ENCODE measurements around the gene IGSF3.

Gene IGSF3

DNA sequence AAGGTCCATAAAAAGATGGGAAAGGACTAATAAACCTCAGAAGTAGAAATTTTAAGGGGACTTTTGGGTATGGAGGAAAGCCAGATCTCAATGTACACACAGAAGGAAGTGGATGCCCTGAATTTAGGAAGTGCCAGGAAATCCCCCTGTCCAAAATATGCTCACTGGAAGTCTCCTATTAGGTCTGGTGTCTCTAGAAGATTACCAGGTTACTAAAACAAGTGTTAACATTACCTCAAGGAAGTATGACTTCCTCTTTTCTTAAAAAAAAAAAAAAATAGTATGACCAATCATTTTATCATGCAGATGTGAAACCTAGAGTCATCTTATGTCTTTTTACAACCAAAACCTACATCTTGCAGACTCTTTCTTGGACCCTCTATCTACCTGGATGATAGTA, 127.4 kb downstream of the IGSF3 start:
- no peak overlapping the region for H3K9ac ChIP-seq (ENCODE audit: low read length)
- no peak overlapping the region for H3K4me3 ChIP-seq (ENCODE audit: low read length)
- H3K4me1 ChIP-seq (ENCODE audit: control insufficient read depth, insufficient read depth, low read length), result peaks cover 18% of the 10 kb centered on the region
- H3K9me3 ChIP-seq (ENCODE audit: control insufficient read depth, low read length), result no peaks in the 10 kb centered on the region
- H3K36me3 ChIP-seq (ENCODE audit: control insufficient read depth, insufficient read depth, low read length), result no peaks in the 10 kb centered on the region
- no peaks in the 10 kb centered on the region for H3K27me3 ChIP-seq (ENCODE audit: control insufficient read depth, insufficient read depth, low read length)

- Histone ChIP-seq H3K4me3 (ENCODE audit: low read length) (no peak overlapping the region), H3K9ac (ENCODE audit: low read length) (no peak overlapping the region), H3K9me3 (ENCODE audit: control insufficient read depth, low read length) (no peaks in the 10 kb centered on the region), H3K27me3 (ENCODE audit: control insufficient read depth, insufficient read depth, low read length) (no peaks in the 10 kb centered on the region), H3K4me1 (ENCODE audit: control insufficient read depth, insufficient read depth, low read length) (peaks cover 18% of the 10 kb centered on the region), H3K36me3 (ENCODE audit: control insufficient read depth, insufficient read depth, low read length) (no peaks in the 10 kb centered on the region)
Measured at GRCh38 chr1:116538544-116538943, 129.0 kb downstream of the IGSF3 start.

DNA sequence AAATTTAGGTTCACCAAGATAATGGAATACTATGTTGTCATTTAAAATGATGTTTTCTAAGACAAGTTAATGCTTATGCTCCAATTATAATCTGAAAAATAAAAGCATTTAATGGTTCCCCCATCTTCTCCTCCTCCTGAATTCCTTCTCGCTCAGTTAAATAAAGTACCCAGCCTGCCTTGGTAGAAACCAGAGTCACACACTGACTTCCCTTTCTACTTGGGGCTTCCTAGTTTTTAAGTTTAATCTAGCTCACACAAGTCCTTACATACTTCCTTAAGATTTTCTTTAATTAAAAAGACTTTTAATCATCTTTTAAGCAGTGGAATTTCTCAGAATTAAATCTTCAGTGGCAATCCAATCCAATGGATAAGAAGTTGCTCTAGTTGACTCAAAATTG, 129.6 kb downstream of the IGSF3 start:
- Histone ChIP-seq H3K36me3 (ENCODE audit: control insufficient read depth, insufficient read depth, low read length) (no peaks in the 10 kb centered on the region), H3K9ac (ENCODE audit: low read length) (no peak overlapping the region), H3K27me3 (ENCODE audit: control insufficient read depth, insufficient read depth, low read length) (no peaks in the 10 kb centered on the region), H3K4me1 (ENCODE audit: control insufficient read depth, insufficient read depth, low read length) (peaks cover 18% of the 10 kb centered on the region), H3K9me3 (ENCODE audit: control insufficient read depth, low read length) (no peaks in the 10 kb centered on the region), H3K4me3 (ENCODE audit: low read length) (no peak overlapping the region)

DNA sequence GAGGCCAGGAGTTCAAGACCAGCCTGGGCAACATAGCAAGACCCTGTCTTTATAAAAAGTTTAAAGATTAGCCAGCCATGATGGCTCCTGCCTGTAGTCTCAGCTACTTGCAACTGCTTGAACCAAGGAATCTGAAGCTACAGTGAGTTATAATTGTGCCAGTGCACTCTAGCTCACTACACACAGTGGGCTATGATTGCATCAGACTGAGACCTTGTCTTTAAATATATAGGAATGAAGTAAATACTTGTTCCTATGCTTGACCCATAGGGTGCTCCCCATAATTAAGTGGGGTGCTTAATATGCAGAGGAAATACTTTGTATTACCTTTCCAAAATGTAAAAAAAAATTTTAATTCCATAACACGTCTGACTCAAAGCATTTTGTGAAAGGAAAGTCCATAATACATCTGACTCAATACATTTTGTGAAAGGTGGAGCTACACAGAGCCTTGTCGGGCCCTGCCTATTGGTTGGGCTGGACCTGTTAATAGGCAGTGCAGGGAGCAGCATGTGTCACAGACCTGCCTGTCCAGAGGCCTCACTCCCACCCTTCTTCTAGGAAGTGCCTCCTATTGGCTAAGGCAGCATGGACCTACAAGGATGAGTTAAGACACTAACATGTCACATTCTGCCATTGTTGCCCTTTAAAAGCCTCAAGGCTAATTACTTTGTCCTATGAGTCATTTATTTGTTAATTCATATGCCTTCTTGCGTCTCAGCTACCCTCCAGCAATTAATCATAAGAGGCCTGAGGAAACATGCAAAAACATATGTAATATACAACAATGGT, 130.3 kb downstream of the IGSF3 start:
- H3K9me3 ChIP-seq (ENCODE audit: control insufficient read depth, low read length), result no peaks in the 10 kb centered on the region
- peaks cover 18% of the 10 kb centered on the region for H3K4me1 ChIP-seq (ENCODE audit: control insufficient read depth, insufficient read depth, low read length)
- no peaks in the 10 kb centered on the region for H3K36me3 ChIP-seq (ENCODE audit: control insufficient read depth, insufficient read depth, low read length)
- no peak overlapping the region for H3K4me3 ChIP-seq (ENCODE audit: low read length)
- no peak overlapping the region for H3K9ac ChIP-seq (ENCODE audit: low read length)
- H3K27me3 ChIP-seq (ENCODE audit: control insufficient read depth, insufficient read depth, low read length), result no peaks in the 10 kb centered on the region

DNA sequence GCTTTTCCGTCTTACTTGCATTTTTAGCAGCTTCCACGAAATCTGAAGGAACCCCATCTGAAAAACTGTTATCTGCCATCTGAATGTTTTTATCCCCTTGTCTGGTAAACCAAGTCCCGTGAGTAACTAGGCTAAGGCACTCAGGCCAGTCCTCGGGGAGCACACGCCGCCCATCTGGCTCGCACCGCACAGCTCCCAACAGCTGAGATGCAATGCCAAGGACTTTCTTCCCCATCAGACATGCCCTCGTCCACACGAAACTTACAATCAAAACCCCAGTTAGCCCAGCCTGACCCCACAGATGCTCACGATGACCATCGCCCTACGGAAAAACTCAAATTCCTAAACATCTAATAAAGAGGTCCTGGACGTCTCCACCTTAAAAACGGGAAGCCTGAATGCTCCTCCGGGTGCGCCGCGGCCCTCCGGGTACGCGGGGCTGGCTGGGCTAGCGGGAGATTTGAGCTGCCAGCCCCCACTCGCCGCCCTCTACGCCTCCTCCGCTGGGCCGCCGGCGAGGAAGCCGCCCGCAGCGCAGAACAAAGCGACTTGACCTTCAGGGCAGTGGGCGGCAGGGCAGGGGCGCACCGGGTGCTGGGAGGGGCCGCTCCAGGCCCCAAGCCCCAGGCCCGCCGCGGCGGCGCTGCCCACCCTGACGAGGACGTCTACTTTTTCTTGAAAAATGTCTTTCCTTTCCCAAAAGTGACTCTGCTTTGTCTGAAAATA, 133.4 kb downstream of the IGSF3 start:
- H3K4me3 ChIP-seq (ENCODE audit: low read length), result no peak overlapping the region
- H3K36me3 ChIP-seq (ENCODE audit: control insufficient read depth, insufficient read depth, low read length), result no peaks in the 10 kb centered on the region
- H3K27me3 ChIP-seq (ENCODE audit: control insufficient read depth, insufficient read depth, low read length), result no peaks in the 10 kb centered on the region
- H3K9me3 ChIP-seq (ENCODE audit: control insufficient read depth, low read length), result no peaks in the 10 kb centered on the region
- peaks cover 18% of the 10 kb centered on the region for H3K4me1 ChIP-seq (ENCODE audit: control insufficient read depth, insufficient read depth, low read length)
- no peak overlapping the region for H3K9ac ChIP-seq (ENCODE audit: low read length)

DNA sequence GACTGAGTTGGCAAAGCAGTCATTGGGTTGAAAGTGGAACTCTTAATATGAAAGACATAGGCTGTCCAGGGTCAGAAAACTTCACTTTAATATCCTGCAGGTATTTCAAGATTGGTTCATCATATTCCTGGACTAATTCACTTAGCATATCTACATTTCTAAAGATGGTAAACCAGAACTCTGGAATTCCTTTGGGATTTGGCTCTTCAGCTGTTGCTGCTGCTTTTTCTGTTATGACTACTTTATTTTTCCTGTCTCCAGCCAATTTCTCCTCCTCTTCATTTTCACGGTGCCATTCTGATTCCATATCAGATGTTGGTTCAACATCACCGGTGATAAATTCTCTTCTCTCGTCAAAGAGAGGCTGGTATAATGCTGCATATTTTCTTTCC, 134.1 kb downstream of the IGSF3 start:
- Histone ChIP-seq H3K27me3 (ENCODE audit: control insufficient read depth, insufficient read depth, low read length) (no peaks in the 10 kb centered on the region), H3K9ac (ENCODE audit: low read length) (no peak overlapping the region), H3K4me3 (ENCODE audit: low read length) (no peak overlapping the region), H3K36me3 (ENCODE audit: control insufficient read depth, insufficient read depth, low read length) (no peaks in the 10 kb centered on the region), H3K9me3 (ENCODE audit: control insufficient read depth, low read length) (no peaks in the 10 kb centered on the region), H3K4me1 (ENCODE audit: control insufficient read depth, insufficient read depth, low read length) (peaks cover 17% of the 10 kb centered on the region)

GRCh38 chr1:116532671-116533428, 134.7 kb downstream of the IGSF3 start:
- H3K9me3 ChIP-seq (ENCODE audit: control insufficient read depth, low read length), result no peaks in the 10 kb centered on the region
- H3K27me3 ChIP-seq (ENCODE audit: control insufficient read depth, insufficient read depth, low read length), result no peaks in the 10 kb centered on the region
- no peak overlapping the region for H3K4me3 ChIP-seq (ENCODE audit: low read length)
- no peak overlapping the region for H3K9ac ChIP-seq (ENCODE audit: low read length)
- peaks cover 12% of the 10 kb centered on the region for H3K4me1 ChIP-seq (ENCODE audit: control insufficient read depth, insufficient read depth, low read length)
- no peaks in the 10 kb centered on the region for H3K36me3 ChIP-seq (ENCODE audit: control insufficient read depth, insufficient read depth, low read length)

DNA sequence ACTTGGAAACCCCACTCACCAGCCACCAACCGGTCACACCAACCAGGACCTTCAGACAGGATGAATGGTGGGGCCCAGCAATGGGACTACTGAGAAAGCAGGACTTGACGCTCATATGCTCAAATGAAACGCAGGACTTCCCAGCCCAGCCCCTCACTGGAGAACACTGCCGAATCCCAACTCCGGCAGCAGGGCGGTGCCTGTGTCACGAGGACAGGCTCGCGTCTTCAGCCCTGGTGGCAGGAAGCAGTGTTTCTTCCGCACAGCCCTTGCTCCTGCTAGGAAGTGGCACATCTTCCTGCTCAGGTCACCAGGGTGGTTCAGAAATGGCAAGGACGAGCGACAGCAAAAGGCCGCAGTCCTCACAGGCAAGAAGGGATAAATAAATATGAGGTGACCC, 135.6 kb downstream of the IGSF3 start:
- no peak overlapping the region for H3K9ac ChIP-seq (ENCODE audit: low read length)
- H3K9me3 ChIP-seq (ENCODE audit: control insufficient read depth, low read length), result no peaks in the 10 kb centered on the region
- no peaks in the 10 kb centered on the region for H3K36me3 ChIP-seq (ENCODE audit: control insufficient read depth, insufficient read depth, low read length)
- H3K4me1 ChIP-seq (ENCODE audit: control insufficient read depth, insufficient read depth, low read length), result peaks cover 2% of the 10 kb centered on the region
- no peak overlapping the region for H3K4me3 ChIP-seq (ENCODE audit: low read length)
- H3K27me3 ChIP-seq (ENCODE audit: control insufficient read depth, insufficient read depth, low read length), result no peaks in the 10 kb centered on the region

DNA sequence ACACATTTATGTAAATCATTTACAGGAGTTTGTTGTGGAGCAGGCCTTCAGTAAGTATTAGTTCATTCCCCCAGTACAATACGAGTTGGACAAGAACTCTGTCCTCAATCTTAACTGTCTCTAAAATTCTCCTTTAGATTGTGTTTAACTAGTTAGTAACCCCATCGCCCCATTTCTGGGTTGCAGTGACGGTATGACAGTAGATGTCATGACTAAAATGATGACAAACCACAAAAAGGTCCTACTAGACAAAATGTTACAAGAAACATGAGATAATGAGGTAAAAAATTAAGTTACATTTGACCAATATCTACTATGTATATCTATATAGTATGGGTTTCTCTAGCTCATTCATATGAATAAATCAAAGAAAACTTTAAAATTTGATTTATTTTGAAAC, 137.9 kb downstream of the IGSF3 start:
- Histone ChIP-seq H3K4me3 (ENCODE audit: low read length) (no peak overlapping the region), H3K9ac (ENCODE audit: low read length) (no peak overlapping the region), H3K36me3 (ENCODE audit: control insufficient read depth, insufficient read depth, low read length) (no peaks in the 10 kb centered on the region), H3K4me1 (ENCODE audit: control insufficient read depth, insufficient read depth, low read length) (no peaks in the 10 kb centered on the region), H3K9me3 (ENCODE audit: control insufficient read depth, low read length) (no peaks in the 10 kb centered on the region), H3K27me3 (ENCODE audit: control insufficient read depth, insufficient read depth, low read length) (no peaks in the 10 kb centered on the region)

DNA sequence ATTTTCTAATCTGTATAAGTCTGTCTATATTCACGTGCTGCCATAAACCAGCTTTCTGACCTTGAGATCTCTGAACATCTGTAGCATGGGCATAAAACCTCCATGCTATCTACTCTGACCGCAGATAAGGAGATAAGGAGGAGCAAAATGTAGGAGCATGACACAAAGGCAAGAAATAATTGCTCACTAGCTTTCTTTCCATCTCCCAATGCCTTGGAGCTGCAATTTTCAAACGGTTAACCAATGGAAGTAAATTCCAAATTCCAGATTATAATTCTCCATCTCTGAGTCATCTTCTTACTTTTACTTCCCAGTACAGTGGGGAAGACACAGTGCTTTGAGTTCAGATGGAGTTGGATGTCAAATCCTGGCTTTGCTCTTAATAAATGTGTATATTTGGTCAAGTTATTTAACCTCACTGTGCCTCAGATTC, 138.3 kb downstream of the IGSF3 start:
- Histone ChIP-seq H3K36me3 (ENCODE audit: control insufficient read depth, insufficient read depth, low read length) (no peaks in the 10 kb centered on the region), H3K9ac (ENCODE audit: low read length) (no peak overlapping the region), H3K27me3 (ENCODE audit: control insufficient read depth, insufficient read depth, low read length) (no peaks in the 10 kb centered on the region), H3K9me3 (ENCODE audit: control insufficient read depth, low read length) (no peaks in the 10 kb centered on the region), H3K4me1 (ENCODE audit: control insufficient read depth, insufficient read depth, low read length) (no peaks in the 10 kb centered on the region), H3K4me3 (ENCODE audit: low read length) (no peak overlapping the region)

DNA sequence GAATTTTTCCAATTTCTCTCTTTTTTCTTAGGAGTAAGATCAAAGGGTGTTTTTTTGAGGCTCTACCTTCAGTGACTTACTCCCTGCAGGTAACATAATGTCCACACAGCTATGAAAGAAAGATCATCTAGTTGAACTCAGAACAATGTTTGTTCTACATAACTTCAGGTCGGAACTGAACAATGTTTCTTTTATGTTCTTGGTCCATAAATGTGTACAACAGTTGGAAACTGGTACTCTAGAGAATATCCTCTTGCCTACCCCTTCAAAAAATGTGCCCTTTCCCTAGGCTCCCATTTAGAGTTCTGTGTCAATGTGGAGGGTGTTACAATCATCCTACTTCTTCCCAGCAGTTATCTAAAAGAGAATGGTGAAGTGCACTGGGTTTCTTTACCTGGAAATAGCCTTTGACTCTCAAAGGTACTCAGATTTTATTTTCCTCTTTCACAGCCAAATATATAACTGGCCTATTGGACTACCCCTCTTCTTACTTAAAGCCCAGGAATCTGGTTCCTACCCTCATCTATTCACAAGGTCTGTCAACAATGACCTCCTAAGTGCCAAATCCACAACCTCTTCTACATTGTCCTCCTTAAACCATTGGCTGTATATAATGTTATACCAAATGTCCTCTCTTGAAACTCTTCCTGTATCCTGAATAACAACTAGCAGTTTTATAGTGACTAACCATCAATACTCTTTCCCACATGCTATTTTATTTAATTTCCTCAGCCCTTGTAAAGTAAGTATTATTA, 139.0 kb downstream of the IGSF3 start:
- no peak overlapping the region for H3K9ac ChIP-seq (ENCODE audit: low read length)
- H3K4me1 ChIP-seq (ENCODE audit: control insufficient read depth, insufficient read depth, low read length), result no peaks in the 10 kb centered on the region
- H3K27me3 ChIP-seq (ENCODE audit: control insufficient read depth, insufficient read depth, low read length), result no peaks in the 10 kb centered on the region
- H3K9me3 ChIP-seq (ENCODE audit: control insufficient read depth, low read length), result no peaks in the 10 kb centered on the region
- H3K36me3 ChIP-seq (ENCODE audit: control insufficient read depth, insufficient read depth, low read length), result no peaks in the 10 kb centered on the region
- H3K4me3 ChIP-seq (ENCODE audit: low read length), result no peak overlapping the region

All from mucosa of stomach (tissue), 1 donor.